ENCODE data around the gene SRM. TPM values are rescaled to one million over a fixed set of nuclear protein-coding genes. Genes with fewer than 3 reads are reported as not detected.

The SRM gene
- total and polyA plus RNA-seq, 5 donors from 2014 or later, result 29.6 to 89.6 (median 75.0) TPM

DNA sequence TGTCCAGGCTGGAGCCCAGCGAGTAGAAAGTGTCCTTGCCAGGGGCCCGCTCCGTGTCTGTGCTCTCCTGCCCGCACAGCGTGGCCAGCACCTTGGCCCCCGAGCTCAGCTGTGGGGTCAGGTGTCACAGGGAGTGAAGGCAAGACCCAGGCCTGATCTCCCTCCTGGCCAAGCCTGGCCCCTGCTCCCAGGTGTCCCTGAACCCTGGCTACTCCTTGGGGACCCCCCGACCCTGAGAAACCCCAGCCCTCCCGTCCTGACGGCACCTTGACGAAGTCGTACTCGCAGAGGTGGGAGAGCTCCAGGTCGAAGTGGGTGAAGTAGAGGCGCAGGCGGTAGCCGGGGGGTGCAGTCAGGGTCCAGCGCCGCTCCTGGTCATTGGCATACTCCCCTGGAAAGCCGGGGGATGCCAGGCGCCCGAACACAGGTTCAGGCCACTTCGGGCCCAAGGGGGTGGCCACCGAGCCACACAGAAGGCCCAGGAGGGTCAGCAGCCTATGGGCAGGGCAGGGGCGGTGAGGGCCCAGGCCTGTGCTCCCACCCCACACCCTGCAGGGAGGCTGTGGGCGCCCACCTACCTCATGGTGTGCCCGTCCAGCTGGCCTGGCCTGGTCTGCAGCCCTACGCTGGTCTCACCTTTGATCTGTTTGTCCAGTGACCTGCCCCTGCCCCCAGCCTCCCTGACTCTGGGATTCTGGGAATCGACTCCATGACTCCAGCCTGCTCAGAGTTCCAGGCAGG, 13.0 kb downstream of the SRM start, which contains the start of gene MASP2:
Gene MASP2, minus strand, starts transcription at position 615 of the 741 bp plus-strand sequence. Its CDS starts 32 bp downstream, at position 583.
- Histone ChIP-seq H3K9me3 (ENCODE audit: control insufficient read depth in 2 of 2, low read length in 2 of 2) (no peaks in the 10 kb centered on the region), H3K27me3 (ENCODE audit: control insufficient read depth, insufficient read depth, low read length) (no peaks in the 10 kb centered on the region), H3K36me3 (ENCODE audit: control insufficient read depth, insufficient read depth, low read length) (no peaks in the 10 kb centered on the region), H3K4me1 (ENCODE audit: control insufficient read depth, insufficient read depth, low read length, poor library complexity, severe bottlenecking) (no peaks in the 10 kb centered on the region), H3K27ac (ENCODE audit: insufficient read depth, low read length, poor library complexity, severe bottlenecking) (no peak within 1 kb of the TSS), H3K4me3 (ENCODE audit: low read depth, low read length) (no peak within 1 kb of the TSS)
- Mint-ChIP-seq H3K4me1 (peaks cover 0 to 6% (median 2%) of the 10 kb centered on the region in 4 donors), H3K9me3 (no peaks in the 10 kb centered on the region), H3K4me3 (no peak within 1 kb of the TSS), H3K27ac (no peak within 1 kb of the TSS), H3K36me3 (no peaks in the 10 kb centered on the region), H3K27me3 (peaks cover 5% of the 10 kb centered on the region)
- ATAC-seq (ENCODE audit: low read depth in 2 of 2), result no peak
- DNase-seq, result no peak

DNA sequence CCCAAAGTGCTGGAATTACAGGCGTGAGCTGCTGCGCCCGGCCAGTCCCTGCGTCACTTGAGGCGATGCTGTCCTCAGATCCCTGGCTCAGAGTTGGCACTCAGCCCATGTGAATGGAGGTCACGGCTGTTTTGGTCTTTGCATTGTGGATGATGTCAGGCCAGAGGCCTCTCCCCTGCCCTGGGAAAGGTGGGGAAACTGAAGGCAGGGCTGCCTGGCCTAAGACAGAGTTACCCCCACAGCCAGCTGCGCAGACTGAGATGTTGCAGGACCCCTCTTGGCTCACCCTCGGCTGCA, 13.6 kb downstream of the SRM start:
- Mint-ChIP-seq H3K4me1 (peaks cover 0 to 2% (median under 1%) of the 10 kb centered on the region in 4 donors), H3K4me3 (no peak overlapping the region), H3K27ac (no peak overlapping the region), H3K9me3 (no peaks in the 10 kb centered on the region), H3K36me3 (no peaks in the 10 kb centered on the region), H3K27me3 (peaks cover 4% of the 10 kb centered on the region)
- Histone ChIP-seq H3K27me3 (ENCODE audit: control insufficient read depth, insufficient read depth, low read length) (no peaks in the 10 kb centered on the region), H3K4me3 (ENCODE audit: low read depth, low read length) (no peak overlapping the region), H3K27ac (ENCODE audit: insufficient read depth, low read length, poor library complexity, severe bottlenecking) (no peak overlapping the region), H3K4me1 (ENCODE audit: control insufficient read depth, insufficient read depth, low read length, poor library complexity, severe bottlenecking) (no peaks in the 10 kb centered on the region), H3K36me3 (ENCODE audit: control insufficient read depth, insufficient read depth, low read length) (no peaks in the 10 kb centered on the region), H3K9me3 (ENCODE audit: control insufficient read depth in 2 of 2, low read length in 2 of 2) (no peaks in the 10 kb centered on the region)
- DNase-seq (no peak), ATAC-seq (ENCODE audit: low read depth in 2 of 2) (no peak)

DNA sequence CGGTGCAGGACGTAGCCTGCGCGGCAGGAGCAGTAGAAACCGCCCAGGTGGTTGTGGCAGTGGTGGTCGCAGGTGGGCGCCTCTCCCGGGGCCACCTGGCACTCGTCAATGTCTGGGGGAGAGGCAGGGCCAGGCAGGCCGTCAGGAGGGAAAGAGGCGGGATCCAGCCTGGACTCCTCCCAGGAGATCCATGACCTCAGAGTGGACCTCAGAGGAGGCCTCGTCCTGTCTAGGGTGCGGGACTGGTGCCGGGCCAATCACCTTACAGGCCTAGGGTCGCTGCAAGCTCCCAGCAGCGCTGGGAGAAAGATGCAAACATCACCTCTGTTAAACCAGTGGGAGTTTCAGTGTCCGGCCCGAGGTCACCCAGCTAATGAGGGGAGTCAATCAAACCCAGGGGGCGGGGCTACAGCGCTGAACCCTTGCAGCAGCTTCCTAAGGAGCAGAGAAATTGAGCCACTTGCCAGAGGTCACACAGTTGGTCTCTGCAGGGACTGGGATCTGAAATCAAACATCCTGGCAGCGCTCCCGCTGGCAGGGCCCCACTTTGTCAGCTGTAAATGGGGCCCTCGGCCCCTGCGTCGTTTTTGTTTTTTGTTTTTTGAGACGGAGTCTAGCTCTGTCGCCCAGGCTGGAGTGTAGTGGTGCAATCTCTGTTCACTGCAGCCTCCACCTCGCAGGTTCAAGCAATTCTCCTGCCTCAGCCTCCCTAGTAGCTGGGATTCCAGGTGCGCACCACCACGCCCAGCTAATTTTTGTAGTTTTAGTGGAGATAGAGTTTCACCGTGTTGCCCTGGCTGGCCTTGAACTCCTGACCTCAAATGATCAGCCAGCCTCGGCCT, 14.2 kb downstream of the SRM start:
- Histone ChIP-seq H3K36me3 (ENCODE audit: control insufficient read depth, insufficient read depth, low read length) (no peaks in the 10 kb centered on the region), H3K27me3 (ENCODE audit: control insufficient read depth, insufficient read depth, low read length) (no peaks in the 10 kb centered on the region), H3K9me3 (ENCODE audit: control insufficient read depth in 2 of 2, low read length in 2 of 2) (no peaks in the 10 kb centered on the region), H3K4me3 (ENCODE audit: low read depth, low read length) (no peak overlapping the region), H3K27ac (ENCODE audit: insufficient read depth, low read length, poor library complexity, severe bottlenecking) (no peak overlapping the region), H3K4me1 (ENCODE audit: control insufficient read depth, insufficient read depth, low read length, poor library complexity, severe bottlenecking) (no peaks in the 10 kb centered on the region)
- Mint-ChIP-seq H3K9me3 (no peaks in the 10 kb centered on the region), H3K27ac (no peak overlapping the region), H3K4me1 (no peaks in the 10 kb centered on the region), H3K4me3 (no peak overlapping the region), H3K27me3 (peaks cover 4% of the 10 kb centered on the region), H3K36me3 (no peaks in the 10 kb centered on the region)
- no peak for ATAC-seq (ENCODE audit: low read depth in 2 of 2)
- no peak for DNase-seq

DNA sequence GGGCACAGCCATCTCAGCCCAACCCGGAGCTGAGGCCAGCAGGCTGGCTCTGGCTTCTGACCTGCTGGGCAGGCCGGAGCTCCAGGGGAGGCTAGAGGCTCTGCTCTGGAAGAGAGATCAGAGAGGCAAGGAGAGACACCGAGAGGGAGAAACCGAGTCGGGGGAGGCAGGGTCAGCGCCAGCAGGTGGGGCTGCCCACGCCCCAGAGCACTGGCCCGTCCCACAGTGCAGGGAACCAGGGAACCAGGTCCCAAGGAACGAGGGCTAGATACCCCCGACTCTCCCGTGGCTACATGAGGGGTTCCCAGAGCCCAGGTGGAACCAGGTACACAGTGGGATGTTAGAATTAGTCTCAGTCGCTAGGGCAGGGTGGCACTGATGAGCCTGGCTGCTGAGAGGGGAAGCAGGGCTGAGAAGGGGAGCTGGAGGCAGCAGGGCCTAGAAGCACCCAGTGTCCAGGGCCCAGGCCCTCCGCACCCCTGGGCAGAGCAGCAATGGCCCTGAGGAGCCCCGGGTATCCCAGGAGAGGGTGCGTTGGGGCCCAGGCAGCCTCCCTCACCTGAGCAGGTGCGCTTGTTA, 14.9 kb downstream of the SRM start:
- Histone ChIP-seq H3K4me1 (ENCODE audit: control insufficient read depth, insufficient read depth, low read length, poor library complexity, severe bottlenecking) (no peaks in the 10 kb centered on the region), H3K27ac (ENCODE audit: insufficient read depth, low read length, poor library complexity, severe bottlenecking) (no peak overlapping the region), H3K4me3 (ENCODE audit: low read depth, low read length) (no peak overlapping the region), H3K27me3 (ENCODE audit: control insufficient read depth, insufficient read depth, low read length) (no peaks in the 10 kb centered on the region), H3K36me3 (ENCODE audit: control insufficient read depth, insufficient read depth, low read length) (no peaks in the 10 kb centered on the region), H3K9me3 (ENCODE audit: control insufficient read depth in 2 of 2, low read length in 2 of 2) (no peaks in the 10 kb centered on the region)
- Mint-ChIP-seq H3K36me3 (no peaks in the 10 kb centered on the region), H3K9me3 (no peaks in the 10 kb centered on the region), H3K4me3 (no peak overlapping the region), H3K27me3 (peaks cover 4% of the 10 kb centered on the region), H3K4me1 (no peaks in the 10 kb centered on the region), H3K27ac (no peak overlapping the region)
- no peak for ATAC-seq (ENCODE audit: low read depth in 2 of 2)
- no peak for DNase-seq

DNA sequence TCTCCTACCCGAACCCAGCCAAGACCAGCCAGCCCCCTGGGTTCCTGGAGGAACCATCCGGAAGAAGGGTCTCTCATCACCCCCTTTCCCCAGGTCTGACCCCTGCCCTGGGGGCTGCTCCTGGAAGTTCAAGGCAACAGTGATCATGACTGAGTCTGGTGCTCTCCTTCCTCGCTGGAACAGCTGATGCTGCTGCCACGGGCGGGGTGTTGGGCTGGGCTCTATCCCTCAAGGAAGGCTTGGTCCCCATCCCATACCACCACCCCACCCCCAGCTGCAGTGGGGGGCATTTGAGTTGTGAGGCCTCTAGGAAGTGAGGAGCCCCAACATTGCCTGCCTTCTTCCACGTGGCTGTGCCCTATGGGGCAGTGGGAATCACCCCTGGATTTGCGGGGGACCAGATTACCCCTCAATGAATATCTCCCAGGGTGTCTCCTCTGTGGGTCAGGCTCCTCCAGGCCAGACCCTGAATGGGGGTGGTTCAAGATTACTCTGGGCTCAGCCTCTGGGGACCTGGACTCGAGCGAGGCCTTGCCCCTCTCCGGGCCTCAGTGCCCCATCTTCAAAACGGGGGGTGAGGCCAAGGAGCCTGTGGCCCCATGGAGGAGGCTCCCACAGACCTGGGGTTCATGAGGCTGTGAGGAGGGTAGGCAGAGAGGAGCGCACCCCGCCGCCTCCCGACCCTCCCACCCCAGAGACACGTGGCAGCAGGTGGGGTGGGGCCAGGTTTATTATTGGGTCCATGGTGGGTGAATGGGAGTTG, 15.6 kb downstream of the SRM start:
- Histone ChIP-seq H3K27me3 (ENCODE audit: control insufficient read depth, insufficient read depth, low read length) (no peaks in the 10 kb centered on the region), H3K4me1 (ENCODE audit: control insufficient read depth, insufficient read depth, low read length, poor library complexity, severe bottlenecking) (no peaks in the 10 kb centered on the region), H3K36me3 (ENCODE audit: control insufficient read depth, insufficient read depth, low read length) (no peaks in the 10 kb centered on the region), H3K27ac (ENCODE audit: insufficient read depth, low read length, poor library complexity, severe bottlenecking) (no peak overlapping the region), H3K4me3 (ENCODE audit: low read depth, low read length) (no peak overlapping the region), H3K9me3 (ENCODE audit: control insufficient read depth in 2 of 2, low read length in 2 of 2) (no peaks in the 10 kb centered on the region)
- Mint-ChIP-seq H3K27me3 (peaks cover 4% of the 10 kb centered on the region), H3K9me3 (no peaks in the 10 kb centered on the region), H3K4me3 (no peak overlapping the region), H3K4me1 (no peaks in the 10 kb centered on the region), H3K27ac (no peak overlapping the region), H3K36me3 (no peaks in the 10 kb centered on the region)
- ATAC-seq (ENCODE audit: low read depth in 2 of 2), result no peak
- DNase-seq, result no peak

DNA sequence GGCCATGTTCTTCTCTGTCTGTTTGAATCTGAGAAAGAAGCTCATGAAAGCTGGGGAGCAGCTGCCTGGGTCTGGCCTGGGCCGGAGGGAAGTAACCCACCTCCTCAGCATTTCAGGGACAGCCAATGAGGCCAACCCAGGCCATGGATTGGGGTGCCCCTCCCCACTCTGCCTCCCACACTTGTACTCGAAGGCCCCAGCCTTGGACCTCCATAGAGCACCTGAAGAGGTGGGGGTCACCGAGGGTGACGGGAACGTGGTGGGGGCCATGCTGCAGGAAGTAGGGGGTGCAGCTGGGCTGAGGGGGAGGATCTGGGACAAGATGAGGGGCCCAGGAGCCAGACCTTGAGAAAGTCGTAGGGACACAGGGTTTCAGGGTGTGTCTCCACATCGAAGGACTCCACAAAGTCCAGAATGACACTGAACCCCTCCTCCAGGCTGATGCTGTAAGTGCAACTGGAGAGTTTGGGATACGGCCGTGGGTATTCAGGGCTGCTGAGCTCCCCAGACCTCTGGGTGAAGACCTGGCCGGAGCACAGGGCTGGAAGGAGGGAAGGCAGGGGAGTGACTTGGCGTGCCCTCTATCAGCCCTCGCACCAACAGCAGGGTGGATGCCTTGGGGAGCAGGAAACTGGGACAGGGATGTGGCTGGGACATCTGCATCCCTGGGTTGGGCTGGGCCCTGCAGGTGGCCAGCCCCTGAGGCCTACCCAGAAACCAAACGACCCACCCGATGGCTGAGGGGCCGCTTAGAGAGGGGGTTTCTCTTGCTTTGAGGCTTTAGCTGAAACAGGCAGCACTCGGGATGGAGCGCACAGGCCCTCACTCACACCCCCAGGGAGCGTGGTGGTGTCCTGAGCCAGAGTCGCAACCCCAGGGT, 16.6 kb downstream of the SRM start:
- H3K4me3 ChIP-seq (ENCODE audit: low read depth, low read length), result no peak overlapping the region
- Mint-ChIP-seq H3K4me1 (no peaks in the 10 kb centered on the region), H3K4me3 (no peak overlapping the region), H3K27me3 (peaks cover 4% of the 10 kb centered on the region), H3K36me3 (no peaks in the 10 kb centered on the region), H3K27ac (no peak overlapping the region), H3K9me3 (no peaks in the 10 kb centered on the region)
- H3K27me3 ChIP-seq (ENCODE audit: control insufficient read depth, insufficient read depth, low read length), result peaks cover 2% of the 10 kb centered on the region
- DNase-seq (no peak), ATAC-seq (ENCODE audit: low read depth in 2 of 2) (no peak)
- no peak overlapping the region for H3K27ac ChIP-seq (ENCODE audit: insufficient read depth, low read length, poor library complexity, severe bottlenecking)
- H3K4me1 ChIP-seq (ENCODE audit: control insufficient read depth, insufficient read depth, low read length, poor library complexity, severe bottlenecking), result no peaks in the 10 kb centered on the region
- no peaks in the 10 kb centered on the region for H3K9me3 ChIP-seq (ENCODE audit: control insufficient read depth in 2 of 2, low read length in 2 of 2)
- no peaks in the 10 kb centered on the region for H3K36me3 ChIP-seq (ENCODE audit: control insufficient read depth, insufficient read depth, low read length)

DNA sequence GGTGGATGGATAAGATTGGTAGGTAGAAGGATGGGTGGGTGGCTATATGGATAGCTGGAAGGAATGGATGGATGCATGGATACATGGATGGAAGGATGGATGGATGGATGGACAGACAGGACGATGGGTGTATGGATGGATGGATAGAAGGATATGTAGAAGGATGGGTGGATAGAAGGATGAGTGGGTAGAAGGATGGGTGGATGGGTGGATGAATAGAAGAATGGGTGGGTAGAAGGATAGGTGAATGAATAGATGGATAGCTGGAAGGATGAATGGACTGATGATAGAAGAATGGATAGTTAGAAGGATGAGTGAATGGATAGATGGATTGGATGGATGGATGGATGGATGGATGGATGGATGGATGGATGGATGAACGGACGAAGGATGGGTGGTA, 17.8 kb downstream of the SRM start:
- Mint-ChIP-seq H3K27me3 (peaks cover 12% of the 10 kb centered on the region), H3K27ac (no peak overlapping the region), H3K9me3 (no peaks in the 10 kb centered on the region), H3K36me3 (no peaks in the 10 kb centered on the region), H3K4me1 (peaks cover 5 to 7% (median 6%) of the 10 kb centered on the region in 4 donors), H3K4me3 (no peak overlapping the region)
- Histone ChIP-seq H3K27ac (ENCODE audit: insufficient read depth, low read length, poor library complexity, severe bottlenecking) (no peak overlapping the region), H3K4me1 (ENCODE audit: control insufficient read depth, insufficient read depth, low read length, poor library complexity, severe bottlenecking) (no peaks in the 10 kb centered on the region), H3K9me3 (ENCODE audit: control insufficient read depth in 2 of 2, low read length in 2 of 2) (no peaks in the 10 kb centered on the region), H3K36me3 (ENCODE audit: control insufficient read depth, insufficient read depth, low read length) (no peaks in the 10 kb centered on the region), H3K27me3 (ENCODE audit: control insufficient read depth, insufficient read depth, low read length) (peaks cover 2% of the 10 kb centered on the region), H3K4me3 (ENCODE audit: low read depth, low read length) (no peak overlapping the region)
- DNase-seq, result no peak
- ATAC-seq (ENCODE audit: low read depth in 2 of 2), result no peak
